NB4 (cell line): ENCODE measurements around the gene EXD3.

Source experiments
- DNase-seq: peaks from one replicate; pipeline ENCODE4 v3.0.0; 2010; ENCODE audit warnings: low read depth
- H3K4me3 ChIP-seq: one replicate; pipeline ENCODE4 v1.5.1; 2011; ENCODE audit warnings: mild to moderate bottlenecking, low read depth, low read length, moderate library complexity
- CTCF ChIP-seq: IDR thresholded peaks from one replicate; pipeline ENCODE4 v1.5.1; 2012; ENCODE audit warnings: low read depth, low read length
- MYC ChIP-seq: IDR thresholded peaks from 2 replicates; pipeline ENCODE4 v1.6.1; 2011; ENCODE audit warnings: low read depth, low read length
- POLR2A ChIP-seq: IDR thresholded peaks from 2 replicates; pipeline ENCODE4 v1.6.1; 2011; ENCODE audit warnings: mild to moderate bottlenecking; ENCODE audit not compliant: insufficient read length; ENCODE audit errors: extremely low read depth
- TF ChIP-seq, protein P1 (sequence below): IDR thresholded peaks from 2 replicates; pipeline ENCODE4 v1.6.1; 2011; ENCODE audit warnings: low read depth, low read length

The EXD3 gene

DNA sequence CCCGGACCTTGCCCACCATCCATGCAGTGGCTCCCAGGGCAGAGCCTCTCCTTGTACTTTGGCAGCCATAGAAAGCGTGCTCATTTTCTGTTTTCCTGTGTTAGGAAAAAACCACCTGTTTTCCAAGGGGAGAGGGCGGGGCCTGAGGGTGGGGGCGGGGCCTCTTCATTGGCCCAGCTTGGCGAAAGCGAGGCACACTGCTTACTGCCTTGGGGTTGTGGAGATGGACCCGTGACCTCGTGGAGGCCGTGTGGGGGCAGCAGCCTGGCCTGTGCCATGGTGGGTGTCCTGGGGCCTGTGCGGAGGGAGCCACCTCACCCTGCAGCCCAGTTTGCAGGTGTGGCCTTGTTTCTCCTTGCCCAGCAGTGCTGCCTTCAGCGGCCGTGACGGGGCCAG, 149.9 kb downstream of the EXD3 start:
- DNase-seq = no peak
- H3K4me3 ChIP-seq = no peak overlapping the region
- TF ChIP-seq, protein P1, sequence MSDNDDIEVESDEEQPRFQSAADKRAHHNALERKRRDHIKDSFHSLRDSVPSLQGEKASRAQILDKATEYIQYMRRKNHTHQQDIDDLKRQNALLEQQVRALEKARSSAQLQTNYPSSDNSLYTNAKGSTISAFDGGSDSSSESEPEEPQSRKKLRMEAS = no peak
- no peak for TF ChIP-seq CTCF
- TF ChIP-seq POLR2A = no peak
- no peak for TF ChIP-seq MYC

DNA sequence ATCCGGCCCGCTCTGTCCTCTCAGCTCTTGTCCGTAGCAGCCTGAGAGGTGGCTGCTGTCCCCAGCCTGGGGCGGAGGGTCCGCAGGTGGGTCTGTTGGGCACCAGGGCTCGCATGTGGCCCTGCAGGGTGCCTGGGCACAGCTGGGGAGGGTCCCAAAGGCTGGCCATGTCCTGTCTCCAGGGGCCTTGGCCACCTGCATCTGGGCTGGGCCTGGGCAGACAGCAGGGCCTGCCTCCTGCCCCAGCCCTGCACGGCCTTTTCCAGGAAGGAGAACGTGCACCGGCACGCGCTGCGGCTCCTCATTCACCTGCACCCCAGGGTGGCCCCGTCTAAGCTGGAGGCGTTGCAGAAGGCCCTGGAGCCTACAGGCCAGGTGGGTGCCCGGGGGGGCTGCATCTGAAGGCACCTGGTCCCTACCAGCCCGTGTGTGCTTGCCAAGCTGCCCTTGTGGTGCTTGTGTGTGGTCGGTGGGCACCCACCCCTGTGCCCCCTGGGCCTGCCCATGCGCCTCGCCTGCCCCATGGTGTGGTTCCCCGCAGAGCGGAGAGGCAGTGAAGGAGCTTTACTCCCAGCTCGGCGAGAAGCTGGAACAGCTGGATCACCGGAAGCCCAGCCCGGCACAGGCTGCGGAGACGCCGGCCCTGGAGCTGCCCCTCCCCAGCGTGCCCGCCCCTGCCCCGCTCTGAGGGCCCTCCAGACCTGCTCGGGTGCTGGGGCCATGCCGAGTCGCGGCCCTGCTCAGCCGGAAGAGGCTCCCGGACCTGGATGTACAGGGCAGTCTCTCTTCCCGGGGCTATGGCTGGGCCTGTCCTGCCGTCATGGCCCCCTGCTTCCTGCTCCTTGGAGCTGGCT, 150.5 kb downstream of the EXD3 start:
- H3K4me3 ChIP-seq = no peak overlapping the region
- TF ChIP-seq POLR2A (no peak), MYC (no peak), CTCF (no peak)
- TF ChIP-seq, protein P1 = no peak
- no peak for DNase-seq

GRCh38 chr9:137271696-137272076, 151.3 kb downstream of the EXD3 start:
- TF ChIP-seq CTCF (no peak), MYC (no peak), POLR2A (no peak)
- TF ChIP-seq, protein P1 = no peak
- H3K4me3 ChIP-seq = no peak overlapping the region
- no peak for DNase-seq

DNA sequence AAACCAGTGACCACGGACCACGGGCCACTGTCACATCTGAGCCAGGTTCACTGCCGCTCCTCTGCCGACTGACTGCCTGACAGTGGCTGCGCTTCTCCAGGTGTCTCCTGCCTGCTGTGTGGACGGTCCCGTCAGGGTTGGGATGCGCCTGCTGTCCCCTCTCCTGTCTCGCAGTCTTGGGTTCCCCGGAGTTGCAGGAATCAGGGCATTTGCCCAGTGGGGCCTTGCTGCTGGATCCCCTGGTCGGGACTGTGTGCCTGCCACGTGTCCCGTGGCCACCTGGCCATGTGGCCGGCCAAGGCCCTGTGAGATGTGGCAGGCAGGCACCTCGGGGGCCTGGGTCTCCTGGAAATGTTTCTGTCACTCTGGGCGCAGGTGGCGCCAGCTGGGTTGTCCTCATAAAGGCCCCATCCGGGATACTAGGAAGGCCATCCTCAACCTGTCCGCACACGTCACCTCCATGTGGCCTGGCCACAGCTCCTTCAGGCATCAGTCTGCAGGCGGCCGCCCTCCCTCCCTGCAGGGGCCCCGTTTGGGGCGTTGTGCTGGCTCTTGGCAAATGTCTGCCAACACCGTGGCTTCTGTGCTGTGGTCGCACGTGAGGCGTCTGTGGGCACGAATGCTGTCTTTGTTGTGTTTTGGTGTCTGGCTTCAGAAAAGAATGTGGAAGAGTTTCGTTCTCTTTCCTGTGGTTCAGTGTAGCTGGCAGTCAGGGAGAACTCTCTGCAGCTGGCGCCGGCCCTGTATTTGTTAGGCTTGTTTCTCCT, 151.8 kb downstream of the EXD3 start:
- no peak for DNase-seq
- TF ChIP-seq POLR2A (no peak), CTCF (no peak), MYC (no peak)
- TF ChIP-seq, protein P1 = no peak
- H3K4me3 ChIP-seq = no peak overlapping the region

GRCh38 chr9:137269231-137269772, 153.7 kb downstream of the EXD3 start:
- no peak overlapping the region for H3K4me3 ChIP-seq
- no peak for DNase-seq
- TF ChIP-seq, protein P1 = no peak
- TF ChIP-seq POLR2A (no peak), CTCF (no peak), MYC (no peak)
